GM20431 (cell line): ENCODE measurements around the gene CHCHD4.
"Not testable (repeated sequence)": the region's sequence is repeated elsewhere in the genome, so short reads cannot be mapped to it uniquely, and the experiment has no call there.

Experiments
- in situ Hi-C: fragments of 300-500 bp; cut with MseI, MboI; formaldehyde crosslinking; loops from one replicate; pipeline ENCODE4 v1.15.0; 2020; ENCODE audit warnings: low sequenced_read_pairs; ENCODE audit not compliant: unreplicated experiment

The CHCHD4 gene

GRCh38 chr3:14123308-14124222, 1.1 kb downstream of the CHCHD4 start:
- in situ Hi-C loops = no loop called here

DNA sequence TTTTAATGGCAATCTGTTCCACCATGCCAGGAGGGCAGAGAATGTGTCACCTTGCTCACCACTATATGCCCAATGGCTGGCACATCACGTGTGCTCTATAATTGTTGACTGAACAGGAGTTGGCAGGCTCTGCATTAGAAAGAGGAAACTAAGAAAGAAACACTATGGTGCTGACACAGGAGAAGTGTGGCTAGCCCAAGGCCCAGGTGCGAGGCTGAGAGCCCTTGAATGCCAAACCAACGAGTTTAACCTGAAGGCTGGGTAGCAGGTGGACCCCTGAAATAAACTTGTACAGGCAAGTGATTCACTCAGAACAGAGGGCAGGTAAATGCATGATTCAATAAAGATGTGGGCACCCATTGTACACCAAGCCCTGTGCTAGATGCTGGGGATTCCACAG, 2.4 kb downstream of the CHCHD4 start:
- in situ Hi-C loops = no loop called here

- in situ Hi-C loops = no loop called here
These were observed 2.8 kb downstream of the CHCHD4 start for GRCh38 chr3:14121859-14122258.

DNA sequence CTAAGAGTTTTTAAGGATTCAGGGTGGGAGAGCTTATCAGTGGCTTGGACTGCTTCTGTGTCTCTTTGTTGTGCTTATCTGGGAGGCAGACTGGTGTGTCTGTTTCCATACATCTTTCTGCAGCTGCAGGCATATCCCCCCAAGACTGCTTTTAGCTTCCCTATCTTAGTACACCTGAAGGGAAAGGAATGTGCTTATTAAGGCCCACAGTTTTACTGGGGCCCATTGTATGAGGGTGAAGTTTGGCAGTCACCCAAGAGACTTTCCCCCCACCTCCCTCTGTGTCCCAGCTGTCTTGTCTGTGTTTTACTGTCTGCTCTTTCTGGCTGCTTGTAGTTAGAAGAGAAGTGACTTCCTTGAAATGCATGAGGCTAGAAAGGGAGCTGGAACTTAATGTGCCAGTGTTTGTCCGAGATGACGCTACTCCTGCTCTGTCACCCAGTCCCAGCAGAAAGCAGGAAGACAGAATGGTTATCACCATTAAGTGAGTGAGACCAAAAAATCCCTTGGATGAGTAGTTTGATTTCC, 3.7 kb downstream of the CHCHD4 start:
- in situ Hi-C loops = not testable (repeated sequence)

GRCh38 chr3:14120111-14120920, 4.4 kb downstream of the CHCHD4 start:
- in situ Hi-C loops = no loop called here

GRCh38 chr3:14119651-14120050, 5.0 kb downstream of the CHCHD4 start:
- in situ Hi-C loops = no loop called here

GRCh38 chr3:14118400-14119381, 6.0 kb downstream of the CHCHD4 start:
- in situ Hi-C loops = no loop called here

- in situ Hi-C loops = no loop called here
These were observed 6.9 kb downstream of the CHCHD4 start for GRCh38 chr3:14117468-14118399.

GRCh38 chr3:14113965-14114635, 10.6 kb downstream of the CHCHD4 start:
- in situ Hi-C loops = no loop called here

GRCh38 chr3:14110699-14111098, 14.0 kb downstream of the CHCHD4 start:
- in situ Hi-C loops = no loop called here

GRCh38 chr3:14109821-14110220, 14.8 kb downstream of the CHCHD4 start:
- in situ Hi-C loops = not testable (repeated sequence)

- in situ Hi-C loops = no loop called here
These were observed 26.9 kb downstream of the CHCHD4 start for GRCh38 chr3:14097616-14098391.

DNA sequence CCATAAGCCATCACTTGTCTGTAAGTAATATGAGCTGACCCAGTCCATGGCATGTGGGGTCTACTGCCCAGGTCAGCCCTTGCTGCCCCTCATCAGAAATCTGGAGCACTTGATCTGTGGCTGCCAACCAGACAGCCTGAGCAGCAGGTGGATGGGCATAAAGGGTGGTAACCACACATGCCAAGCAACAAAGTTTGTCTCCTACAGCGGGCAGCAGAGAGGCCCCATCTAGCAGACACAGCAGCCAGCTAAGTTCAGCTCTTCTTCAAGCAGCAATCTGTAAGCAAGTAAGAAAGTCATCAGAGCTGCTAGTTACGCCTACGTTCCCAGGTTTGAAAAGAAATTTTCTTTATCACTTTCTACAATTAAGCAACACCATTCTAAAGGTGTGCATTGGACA, 27.9 kb downstream of the CHCHD4 start:
- in situ Hi-C loops = no loop called here

DNA sequence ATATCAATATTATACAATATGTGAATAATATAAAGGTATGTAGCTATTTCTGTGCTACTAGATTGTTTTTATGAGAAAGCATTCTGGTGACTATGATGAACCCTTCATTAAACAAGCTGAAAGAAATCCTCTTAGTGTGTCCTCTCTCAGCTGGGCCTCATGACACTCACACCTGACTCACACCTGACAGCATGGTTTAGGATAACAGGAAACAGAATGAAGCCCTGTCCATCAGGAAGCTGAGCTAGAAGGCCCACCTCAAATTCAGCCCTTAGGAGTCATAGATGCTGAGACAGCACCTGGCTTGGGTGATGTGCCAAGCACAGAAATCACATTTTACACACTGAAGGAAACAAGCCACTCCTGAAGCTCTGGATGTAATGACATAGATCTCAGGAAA, 30.8 kb downstream of the CHCHD4 start:
- in situ Hi-C loops = no loop called here

- in situ Hi-C loops = no loop called here
These were observed 32.2 kb downstream of the CHCHD4 start for GRCh38 chr3:14092464-14092863.

DNA sequence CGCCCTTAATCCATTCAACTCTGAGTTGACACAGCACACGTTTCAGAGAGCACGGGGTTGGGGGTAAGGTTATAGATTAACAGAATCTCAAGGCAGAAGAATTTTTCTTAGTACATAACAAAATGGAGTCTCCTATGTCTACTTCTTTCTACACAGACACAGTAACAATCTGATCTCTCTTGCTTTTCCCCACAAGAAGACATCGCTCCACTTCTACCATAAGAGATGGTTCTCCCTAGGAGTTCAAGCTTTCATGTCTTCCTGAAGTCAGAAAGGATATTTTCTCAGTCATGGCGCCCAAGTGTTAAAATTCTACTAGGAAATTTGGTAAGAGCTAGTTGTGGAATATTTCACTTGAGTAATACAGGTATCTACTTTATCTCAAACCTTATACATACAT, 32.7 kb downstream of the CHCHD4 start:
- in situ Hi-C loops = not testable (repeated sequence)

DNA sequence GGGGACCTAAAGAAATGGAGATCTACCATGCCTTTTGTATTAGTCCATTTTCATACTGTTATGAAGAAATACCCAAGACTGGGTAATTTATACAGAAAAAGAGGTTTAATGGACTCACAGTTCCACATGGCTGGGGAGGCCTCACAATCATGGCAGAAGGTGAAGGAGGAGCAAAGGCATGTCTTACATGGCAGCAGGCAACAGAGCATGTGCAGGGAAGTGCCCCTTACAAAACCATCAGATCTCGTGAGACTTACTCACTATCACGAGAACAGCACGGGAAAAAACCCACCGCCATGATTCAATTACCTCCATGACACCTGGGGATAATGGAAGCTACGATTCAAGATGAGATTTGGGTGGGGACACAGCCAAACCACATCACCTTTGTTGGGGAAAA, 37.2 kb downstream of the CHCHD4 start:
- in situ Hi-C loops = not testable (repeated sequence)
